A673 (cell line): ENCODE results near the gene TBCD.

ENCODE experiments used
- EZH2 ChIP-seq: fragments of 200-600 bp; sonication (generic); IDR thresholded peaks from 2 replicates; pipeline ENCODE4 v1.6.1; 2017; ENCODE audit warnings: borderline replicate concordance, low read depth, mild to moderate bottlenecking, mixed read lengths, antibody characterized with exemption, low read length; ENCODE audit not compliant: poor library complexity, severe bottlenecking
- TF ChIP-seq, protein P1 (sequence below): fragments of 300-800, 200-600 bp; sonication (generic); conservative IDR thresholded peaks from 2 replicates; pipeline ENCODE4 v1.5.1; 2017; ENCODE audit warnings: low read depth, mild to moderate bottlenecking, antibody characterized with exemption, low read length, moderate library complexity, mixed read lengths

DNA sequence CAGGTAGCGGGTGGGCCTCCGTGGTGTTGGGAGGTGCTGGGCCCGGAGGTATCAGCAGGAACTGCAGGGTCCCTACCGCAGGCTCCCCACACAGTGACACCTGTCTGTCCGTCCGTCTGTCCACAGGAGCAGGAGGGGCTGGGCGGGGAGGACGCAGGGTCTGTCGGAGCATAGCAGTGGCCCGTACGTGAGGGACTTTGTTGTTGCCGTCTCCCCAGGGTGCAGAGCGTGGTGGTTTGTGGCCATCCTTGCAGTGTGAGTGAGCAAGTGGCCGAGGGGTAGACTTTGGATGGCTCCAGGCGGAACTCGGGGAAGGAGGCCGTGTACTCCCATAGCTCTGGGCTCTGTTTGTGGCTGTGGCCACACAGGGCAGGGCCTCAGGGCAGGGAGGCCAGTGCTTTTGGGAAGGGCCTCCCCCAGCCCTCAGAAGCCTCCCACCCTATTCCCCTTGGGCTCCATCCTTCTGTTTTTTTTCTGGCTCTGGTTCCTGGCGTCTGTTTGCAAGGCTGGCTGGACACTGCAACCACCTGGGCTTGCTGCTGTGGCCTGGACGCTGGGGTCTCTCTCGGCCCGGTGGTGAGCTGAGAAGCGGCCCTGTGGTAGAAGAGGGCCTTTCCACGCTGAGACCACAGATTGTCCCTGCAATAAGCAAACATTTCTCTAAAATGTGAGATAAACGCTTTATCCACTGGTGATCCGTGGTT, 128.9 kb downstream of the TBCD start:
- no peak for TF ChIP-seq EZH2
- TF ChIP-seq, protein P1, sequence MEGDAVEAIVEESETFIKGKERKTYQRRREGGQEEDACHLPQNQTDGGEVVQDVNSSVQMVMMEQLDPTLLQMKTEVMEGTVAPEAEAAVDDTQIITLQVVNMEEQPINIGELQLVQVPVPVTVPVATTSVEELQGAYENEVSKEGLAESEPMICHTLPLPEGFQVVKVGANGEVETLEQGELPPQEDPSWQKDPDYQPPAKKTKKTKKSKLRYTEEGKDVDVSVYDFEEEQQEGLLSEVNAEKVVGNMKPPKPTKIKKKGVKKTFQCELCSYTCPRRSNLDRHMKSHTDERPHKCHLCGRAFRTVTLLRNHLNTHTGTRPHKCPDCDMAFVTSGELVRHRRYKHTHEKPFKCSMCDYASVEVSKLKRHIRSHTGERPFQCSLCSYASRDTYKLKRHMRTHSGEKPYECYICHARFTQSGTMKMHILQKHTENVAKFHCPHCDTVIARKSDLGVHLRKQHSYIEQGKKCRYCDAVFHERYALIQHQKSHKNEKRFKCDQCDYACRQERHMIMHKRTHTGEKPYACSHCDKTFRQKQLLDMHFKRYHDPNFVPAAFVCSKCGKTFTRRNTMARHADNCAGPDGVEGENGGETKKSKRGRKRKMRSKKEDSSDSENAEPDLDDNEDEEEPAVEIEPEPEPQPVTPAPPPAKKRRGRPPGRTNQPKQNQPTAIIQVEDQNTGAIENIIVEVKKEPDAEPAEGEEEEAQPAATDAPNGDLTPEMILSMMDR = no peak
